NCI-H146 treated with DMSO at 0.1 percent for 48 hours (cell line): ENCODE measurements around the gene ATXN7L1.
A peak's percentile ranks its signal among the peaks of the same experiment; 100 is the strongest.

Experiments used
- DNase-seq: peaks from one replicate; lab custom pipeline; 2025; ENCODE audit not compliant: unreplicated experiment; lab: John Stamatoyannopoulos, UW

The ATXN7L1 gene

DNA sequence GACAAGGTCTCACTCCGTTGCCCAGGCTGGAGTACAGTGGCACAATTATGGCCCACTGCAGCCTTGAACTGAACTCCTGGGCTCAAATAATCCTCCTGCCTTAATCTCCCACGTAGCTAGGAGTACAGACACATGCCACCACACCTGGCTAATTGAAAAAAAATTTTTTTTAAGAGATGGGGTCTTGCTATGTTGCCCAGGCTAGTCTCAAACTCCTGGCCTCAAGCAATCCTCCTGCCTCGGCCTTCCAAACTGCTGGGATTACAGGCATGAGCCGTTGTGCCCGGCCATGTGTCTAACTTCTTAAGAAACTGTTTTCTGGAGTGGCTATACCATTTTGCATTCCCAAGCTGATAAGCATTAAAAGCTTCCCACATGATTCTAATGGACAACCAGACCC, 285.6 kb downstream of the ATXN7L1 start:
- no peak for DNase-seq

GRCh38 chr7:105589356-105590077, 286.9 kb downstream of the ATXN7L1 start:
- DNase-seq, result peak; percentile 79

DNA sequence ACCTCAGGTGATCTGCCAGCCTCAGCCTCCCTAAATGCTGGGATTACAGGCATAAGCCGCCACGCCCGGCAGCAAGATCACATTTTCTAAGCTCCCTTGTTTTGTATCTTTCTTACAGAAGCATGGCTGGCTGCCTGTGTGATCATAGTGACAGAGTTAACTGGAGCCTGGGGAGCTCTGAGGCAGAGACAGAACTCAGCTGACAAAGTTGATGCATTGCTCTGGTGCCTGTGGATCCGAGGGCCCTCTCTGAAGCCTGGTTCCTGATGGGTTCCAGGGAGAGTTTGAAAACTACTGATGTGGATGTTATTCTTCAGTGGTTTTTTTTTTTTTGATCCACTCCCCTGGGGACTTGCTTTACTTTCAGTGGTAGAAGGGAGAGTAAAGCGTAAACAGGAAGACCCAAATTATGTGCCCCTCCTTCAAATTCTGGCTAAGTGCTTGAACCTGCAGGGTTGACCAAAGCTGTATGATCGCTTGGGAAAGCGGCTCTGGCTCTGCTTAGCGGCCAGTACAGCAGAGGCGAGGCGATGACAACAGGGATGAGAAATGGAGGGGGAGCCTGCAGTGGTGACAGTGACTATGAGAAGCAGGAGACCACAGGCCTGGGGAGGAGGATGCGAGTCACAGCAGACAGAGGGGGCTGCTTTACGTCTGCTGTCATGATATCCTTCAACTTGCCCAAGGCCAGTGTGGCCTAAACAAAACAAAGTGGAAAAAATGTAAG, 288.3 kb downstream of the ATXN7L1 start:
- no peak for DNase-seq

DNA sequence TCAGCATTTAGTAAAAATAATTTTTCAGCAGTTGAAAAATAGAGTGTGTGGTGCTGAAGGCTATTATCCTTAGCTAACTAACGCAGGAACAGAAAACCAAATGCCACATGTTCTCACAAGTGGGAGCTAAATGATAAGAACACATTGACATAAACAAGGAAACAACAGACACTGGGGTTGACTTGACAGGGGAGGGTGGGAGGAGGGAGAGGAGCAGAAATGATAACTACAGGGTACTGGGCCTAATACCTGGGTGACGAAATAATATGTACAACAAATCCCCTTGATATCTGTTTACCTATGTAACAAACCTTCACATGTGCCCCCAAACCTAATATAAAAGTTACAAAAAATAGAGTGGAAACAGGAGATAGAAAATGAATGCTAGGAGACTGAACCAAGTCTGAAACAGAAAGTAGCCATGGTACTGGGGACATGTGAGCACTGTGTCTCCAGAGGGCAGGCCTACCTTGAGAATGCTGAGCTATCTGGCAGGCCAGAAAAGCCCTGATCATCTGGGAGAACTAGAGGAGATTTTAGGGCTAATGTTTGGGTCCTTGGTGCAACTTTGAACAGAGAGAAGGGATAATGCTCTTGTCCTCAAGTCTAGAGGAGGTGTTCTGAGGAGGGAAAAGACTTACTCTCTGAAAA, 290.4 kb downstream of the ATXN7L1 start:
- no peak for DNase-seq

DNA sequence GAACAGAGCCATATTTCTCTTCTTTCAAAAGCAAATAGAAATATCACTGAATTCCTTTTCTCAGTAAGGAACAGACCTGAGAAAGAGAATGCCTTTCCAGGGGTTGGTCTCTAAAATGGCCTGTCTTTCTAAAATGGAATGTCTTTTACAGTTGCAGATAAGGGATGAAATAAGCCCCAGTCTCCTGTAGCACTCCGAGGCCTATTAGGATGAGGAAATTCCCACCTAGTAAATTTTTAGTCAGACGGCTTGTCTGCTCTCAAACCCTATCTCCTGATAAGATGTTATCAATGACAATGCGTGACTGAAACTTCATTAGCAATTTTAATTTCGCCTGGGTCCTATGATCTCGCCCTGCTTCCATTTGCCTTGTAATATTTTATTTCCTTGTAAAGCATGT, 292.2 kb downstream of the ATXN7L1 start:
- DNase-seq, result no peak

DNA sequence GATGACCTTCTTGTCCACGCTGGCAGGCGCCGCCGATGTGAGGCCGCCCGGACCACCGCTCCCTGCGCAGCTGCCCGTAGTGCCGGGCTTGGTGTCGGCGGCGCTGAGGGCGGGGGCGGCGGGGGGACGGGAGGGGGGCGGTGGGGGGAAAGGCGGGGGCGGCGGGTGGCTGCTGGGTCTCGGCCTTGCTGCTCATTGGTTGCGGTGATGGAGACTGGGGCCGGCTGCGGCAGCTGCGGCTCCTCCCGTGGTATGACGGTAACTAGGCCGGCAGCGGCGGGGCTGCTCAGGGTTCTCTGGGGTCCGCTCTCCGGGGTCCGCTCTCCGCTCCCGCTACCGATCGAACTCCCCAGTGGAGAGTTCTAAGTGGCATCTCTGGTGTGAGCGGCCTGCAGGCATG, 293.3 kb downstream of the ATXN7L1 start:
- DNase-seq, result no peak

GRCh38 chr7:105581066-105581811, 295.2 kb downstream of the ATXN7L1 start, which contains the start of gene EFCAB10:
TSS of gene EFCAB10 (minus strand) at chr7:105581493. CDS start at chr7:105581463, 30 bp downstream.
- DNase-seq, result peak; percentile 59

GRCh38 chr7:105580022-105580740, 296.2 kb downstream of the ATXN7L1 start:
- DNase-seq, result no peak

GRCh38 chr7:105578496-105578895, 297.9 kb downstream of the ATXN7L1 start:
- DNase-seq, result no peak

DNA sequence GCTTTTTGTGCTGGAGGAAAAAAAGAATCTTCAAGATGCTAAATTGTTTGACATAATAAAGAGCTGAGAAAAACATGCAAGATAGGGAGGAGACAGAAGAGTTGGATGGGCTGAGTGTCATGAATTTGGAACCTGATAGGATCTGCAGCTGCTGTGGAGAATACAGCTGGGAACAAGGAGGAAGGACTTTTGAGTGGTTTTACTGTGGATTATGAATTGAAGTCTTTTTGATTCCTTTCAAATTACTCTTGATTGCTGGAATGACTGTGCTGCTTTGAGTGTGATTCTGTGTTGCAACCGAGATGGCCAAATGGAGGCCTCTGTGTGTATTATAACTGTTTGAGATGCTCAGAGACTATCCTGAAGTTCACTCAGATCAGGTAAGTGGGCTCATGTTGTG, 299.1 kb downstream of the ATXN7L1 start:
- DNase-seq, result no peak

DNA sequence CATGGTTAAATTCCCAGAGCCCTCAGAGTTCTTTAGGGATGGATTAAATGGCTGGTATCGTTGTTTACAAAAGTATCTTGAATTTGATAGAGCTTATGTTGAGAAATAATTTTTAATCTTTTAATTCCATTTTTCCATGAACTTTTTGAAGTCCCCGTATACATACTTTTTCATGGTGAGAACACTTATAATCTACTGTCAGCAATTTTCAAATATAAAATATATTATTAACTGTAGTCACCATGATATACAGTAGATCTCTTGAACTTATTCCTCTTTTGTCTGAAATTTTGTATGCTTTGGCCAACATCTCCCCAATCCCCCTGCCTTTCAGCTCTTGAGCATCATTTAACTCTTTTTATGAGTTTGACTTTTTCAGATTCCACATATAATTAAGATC, 304.5 kb downstream of the ATXN7L1 start:
- no peak for DNase-seq

GRCh38 chr7:105567821-105568220, 308.6 kb downstream of the ATXN7L1 start:
- DNase-seq, result no peak

- no peak for DNase-seq
Measured at GRCh38 chr7:105567024-105567423, 309.4 kb downstream of the ATXN7L1 start.

DNA sequence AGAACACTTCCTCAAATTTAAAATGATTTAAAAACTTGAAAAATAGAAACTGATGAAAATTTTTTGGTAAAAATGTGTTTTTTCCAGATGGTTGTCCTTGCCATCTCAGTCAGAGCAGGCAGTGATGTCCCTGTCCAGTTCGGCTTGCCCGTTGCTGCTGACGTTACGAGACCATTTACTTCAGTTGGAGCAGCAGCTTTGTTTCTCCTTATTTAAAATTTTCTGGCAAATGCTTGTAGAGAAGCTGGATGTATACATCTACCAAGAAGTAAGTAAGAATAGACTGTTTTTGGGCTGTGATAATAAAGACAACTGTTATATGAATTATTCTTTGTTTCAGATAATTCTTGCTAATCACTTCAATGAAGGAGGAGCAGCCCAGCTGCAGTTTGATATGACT, 311.2 kb downstream of the ATXN7L1 start:
- DNase-seq, result no peak

DNA sequence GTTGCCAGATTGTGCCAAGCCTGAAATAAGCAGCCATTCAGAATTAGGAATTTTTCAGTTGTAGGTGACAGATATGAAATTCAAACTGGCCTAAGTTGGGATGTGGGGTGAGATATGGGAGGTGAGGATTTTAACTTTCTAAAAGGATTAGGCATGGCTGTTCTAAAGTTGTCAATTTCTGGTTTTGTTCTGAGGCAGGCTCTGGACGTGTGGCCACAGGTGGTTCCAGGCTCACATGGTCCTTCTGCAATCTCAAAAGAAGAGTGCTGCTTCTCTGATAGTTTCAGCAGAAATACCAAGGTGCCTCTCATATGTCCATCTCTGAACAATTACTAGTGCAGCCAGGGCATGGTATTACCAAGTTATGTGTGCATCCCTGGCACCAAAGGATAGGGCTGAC, 316.5 kb downstream of the ATXN7L1 start:
- no peak for DNase-seq
